OCI-LY3 (cell line): ENCODE data around the gene CCNJL.
"Not testable (repeated sequence)": the region's sequence is repeated elsewhere in the genome, so short reads cannot be mapped to it uniquely, and the experiment has no call there.

Source experiments
- H2AFZ ChIP-seq: fragments of 200-600, 300-600 bp; shearing (Covaris generic); 2 replicates; pipeline ENCODE4 v1.6.0; 2014; ENCODE audit warnings: antibody characterized with exemption, low read depth, low read length
- H3K27ac ChIP-seq: fragments of 200-600, 300-600 bp; sonication (generic); 2 replicates; pipeline ENCODE4 v1.5.1; 2014; ENCODE audit warnings: mild to moderate bottlenecking, low read length, moderate library complexity, mixed read lengths
- H3K27me3 ChIP-seq: fragments of 200-600, 300-600 bp; sonication (generic); 2 replicates; pipeline ENCODE4 v1.6.1; 2014; ENCODE audit warnings: low read depth, low read length, mixed read lengths
- H3K36me3 ChIP-seq: fragments of 200-600, 300-600 bp; sonication (generic); replicated peaks from 2 replicates; pipeline ENCODE3; 2014; ENCODE audit warnings: low read depth, low read length, mixed read lengths
- H3K4me1 ChIP-seq: fragments of 300-600, 200-600 bp; sonication (generic); 2 replicates; pipeline ENCODE4 v1.6.1; 2014; ENCODE audit warnings: low read length, mixed read lengths
- H3K4me2 ChIP-seq: fragments of 200-600, 300-600 bp; sonication (generic); 2 replicates; pipeline ENCODE4 v1.6.1; 2014; ENCODE audit warnings: low read length, mixed read lengths
- H3K4me3 ChIP-seq: fragments of 300-600, 200-600 bp; sonication (generic); 2 replicates; pipeline ENCODE4 v1.5.1; 2014; ENCODE audit warnings: antibody characterized with exemption, mild to moderate bottlenecking, low read length, moderate library complexity
- H3K79me2 ChIP-seq: fragments of 300-600, 200-600 bp; shearing (Covaris generic); 2 replicates; pipeline ENCODE4 v1.6.1; 2014; ENCODE audit warnings: mild to moderate bottlenecking, low read length, mixed read lengths
- H3K9ac ChIP-seq: fragments of 300-600, 200-600 bp; shearing (Covaris generic); 2 replicates; pipeline ENCODE4 v1.6.0; 2014; ENCODE audit warnings: mild to moderate bottlenecking, low read length, moderate library complexity
- H3K9me3 ChIP-seq: fragments of 200-600, 300-600 bp; shearing (Covaris generic); 2 replicates; pipeline ENCODE4 v1.6.1; 2014; ENCODE audit warnings: low read length, mixed read lengths; ENCODE audit not compliant: insufficient read depth
- H4K20me1 ChIP-seq: fragments of 200-600, 300-600 bp; sonication (generic); 2 replicates; pipeline ENCODE4 v1.6.1; 2016; ENCODE audit warnings: low read length, mixed read lengths; ENCODE audit not compliant: insufficient read depth
- EZH2phosphoT487 ChIP-seq: fragments of 200-600 bp; shearing (Covaris generic); IDR thresholded peaks from 2 replicates; pipeline ENCODE4 v1.6.1; 2018; ENCODE audit warnings: antibody characterized with exemption, mixed run types, low read depth
- TF ChIP-seq, protein P1 (sequence below): fragments of 200-600, 300-600 bp; sonication (generic); IDR thresholded peaks from 2 replicates; pipeline ENCODE4 v1.5.1; 2014; ENCODE audit warnings: antibody characterized with exemption, low read length, low read depth

CCNJL gene

DNA sequence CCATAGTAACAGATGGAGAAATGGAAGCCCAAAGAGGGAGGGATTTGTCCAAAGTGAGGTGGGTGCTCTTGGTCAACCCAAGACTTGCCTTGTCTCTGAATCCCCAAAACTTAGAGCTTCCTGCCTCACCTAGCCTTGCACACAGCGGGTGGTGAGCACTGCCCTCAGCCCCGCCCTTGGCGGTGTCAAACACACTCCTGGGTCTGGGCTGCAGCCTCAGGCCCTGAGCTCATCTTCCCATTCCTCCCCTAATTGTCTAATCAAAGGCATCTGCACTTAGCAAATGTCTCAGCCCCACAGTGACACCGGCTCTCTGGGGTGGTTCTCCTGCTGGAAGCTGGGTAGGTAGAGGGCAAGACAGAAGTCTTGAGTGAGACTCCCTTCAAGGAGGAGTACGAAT is 62.1 kb downstream of the CCNJL start:
- no peak overlapping the region for H3K4me2 ChIP-seq
- TF ChIP-seq, protein P1, sequence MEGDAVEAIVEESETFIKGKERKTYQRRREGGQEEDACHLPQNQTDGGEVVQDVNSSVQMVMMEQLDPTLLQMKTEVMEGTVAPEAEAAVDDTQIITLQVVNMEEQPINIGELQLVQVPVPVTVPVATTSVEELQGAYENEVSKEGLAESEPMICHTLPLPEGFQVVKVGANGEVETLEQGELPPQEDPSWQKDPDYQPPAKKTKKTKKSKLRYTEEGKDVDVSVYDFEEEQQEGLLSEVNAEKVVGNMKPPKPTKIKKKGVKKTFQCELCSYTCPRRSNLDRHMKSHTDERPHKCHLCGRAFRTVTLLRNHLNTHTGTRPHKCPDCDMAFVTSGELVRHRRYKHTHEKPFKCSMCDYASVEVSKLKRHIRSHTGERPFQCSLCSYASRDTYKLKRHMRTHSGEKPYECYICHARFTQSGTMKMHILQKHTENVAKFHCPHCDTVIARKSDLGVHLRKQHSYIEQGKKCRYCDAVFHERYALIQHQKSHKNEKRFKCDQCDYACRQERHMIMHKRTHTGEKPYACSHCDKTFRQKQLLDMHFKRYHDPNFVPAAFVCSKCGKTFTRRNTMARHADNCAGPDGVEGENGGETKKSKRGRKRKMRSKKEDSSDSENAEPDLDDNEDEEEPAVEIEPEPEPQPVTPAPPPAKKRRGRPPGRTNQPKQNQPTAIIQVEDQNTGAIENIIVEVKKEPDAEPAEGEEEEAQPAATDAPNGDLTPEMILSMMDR = no peak
- TF ChIP-seq EZH2phosphoT487 = no peak
- H4K20me1 ChIP-seq = no peaks in the 10 kb centered on the region
- H3K4me1 ChIP-seq = peaks cover 30% of the 10 kb centered on the region
- H3K36me3 ChIP-seq = no peaks in the 10 kb centered on the region
- H3K27ac ChIP-seq = no peak overlapping the region
- H3K9ac ChIP-seq = no peak overlapping the region
- no peaks in the 10 kb centered on the region for H3K9me3 ChIP-seq
- no peaks in the 10 kb centered on the region for H3K27me3 ChIP-seq
- H3K79me2 ChIP-seq = no peaks in the 10 kb centered on the region
- H3K4me3 ChIP-seq = no peak overlapping the region
- no peak overlapping the region for H2AFZ ChIP-seq

GRCh38 chr5:160249570-160249969 is 62.8 kb downstream of the CCNJL start:
- H3K4me1 ChIP-seq = peaks cover 36% of the 10 kb centered on the region
- not testable (repeated sequence) for H3K27me3 ChIP-seq, H3K4me2 ChIP-seq, H2AFZ ChIP-seq, H4K20me1 ChIP-seq, H3K4me3 ChIP-seq, H3K9ac ChIP-seq, H3K79me2 ChIP-seq, H3K9me3 ChIP-seq, H3K27ac ChIP-seq, H3K36me3 ChIP-seq

DNA sequence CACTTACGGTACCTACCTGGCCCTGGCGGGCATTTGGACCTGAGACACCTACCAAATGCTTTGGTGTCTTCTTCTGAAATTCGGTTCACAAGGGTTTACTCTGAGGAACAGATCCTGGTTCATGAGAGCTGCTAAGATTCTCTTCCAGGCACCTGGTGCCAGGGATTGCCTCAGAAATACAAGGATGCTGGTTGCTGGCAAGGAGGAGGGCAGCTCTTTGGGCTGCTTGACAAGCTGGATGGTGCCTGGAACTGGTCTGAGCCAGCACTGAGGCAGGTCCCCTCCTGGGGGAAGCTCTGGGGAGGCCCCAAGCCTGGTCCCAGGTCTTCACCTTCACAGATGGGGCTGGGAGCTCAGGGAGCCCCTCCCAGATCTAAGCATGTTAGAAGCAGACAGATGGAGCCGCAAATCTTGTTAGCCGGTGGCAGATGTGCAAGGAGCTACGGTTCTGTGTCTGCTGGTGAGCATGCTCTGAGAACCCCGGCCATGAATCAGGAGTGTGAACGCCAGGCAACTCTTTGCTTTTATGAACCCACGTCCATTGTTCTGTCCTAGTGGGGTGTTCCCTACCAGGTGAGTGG is 66.8 kb downstream of the CCNJL start:
- no peaks in the 10 kb centered on the region for H3K36me3 ChIP-seq
- peak overlapping the region; percentile 13; the same call in 1 of the 2 replicates for H3K27ac ChIP-seq

DNA sequence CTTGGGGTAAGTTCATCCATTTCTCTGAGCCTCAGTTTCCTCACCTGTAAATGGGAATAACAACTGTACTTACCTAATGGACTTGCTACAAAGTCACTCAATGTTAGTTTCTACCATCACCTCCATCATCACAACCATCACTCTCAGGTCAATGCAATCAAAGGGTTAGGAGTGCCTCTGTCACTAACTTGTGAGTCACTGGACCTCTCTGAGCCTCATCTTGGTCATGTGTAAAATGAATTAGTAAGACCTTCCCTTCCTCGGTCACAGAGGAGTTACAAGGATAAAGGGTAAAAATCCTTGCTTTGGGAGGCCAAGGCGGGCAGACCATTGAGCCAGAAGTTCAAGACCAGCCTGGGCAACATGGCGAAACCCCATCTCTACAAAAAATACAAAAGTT is 70.2 kb downstream of the CCNJL start:
- no peak overlapping the region for H2AFZ ChIP-seq
- H3K27ac ChIP-seq = no peak overlapping the region
- H3K79me2 ChIP-seq = no peaks in the 10 kb centered on the region
- no peaks in the 10 kb centered on the region for H4K20me1 ChIP-seq
- no peak overlapping the region for H3K4me3 ChIP-seq
- H3K9me3 ChIP-seq = no peaks in the 10 kb centered on the region
- TF ChIP-seq, protein P1 = no peak
- no peaks in the 10 kb centered on the region for H3K27me3 ChIP-seq
- H3K4me1 ChIP-seq = peaks cover 38% of the 10 kb centered on the region
- H3K9ac ChIP-seq = no peak overlapping the region
- H3K4me2 ChIP-seq = no peak overlapping the region
- H3K36me3 ChIP-seq = no peaks in the 10 kb centered on the region

More for the DNA sequence above, 66.8 kb downstream of the CCNJL start:
- no peaks in the 10 kb centered on the region for H4K20me1 ChIP-seq
- peak overlapping the region; percentile 50 for H3K4me2 ChIP-seq
- H3K79me2 ChIP-seq = no peaks in the 10 kb centered on the region
- TF ChIP-seq, protein P1 = no peak
- no peak for TF ChIP-seq EZH2phosphoT487
- peak overlapping the region; percentile 21; the same call in 1 of the 2 replicates for H3K4me3 ChIP-seq
- no peaks in the 10 kb centered on the region for H3K9me3 ChIP-seq
- peak overlapping the region; percentile 8; the same call in 1 of the 2 replicates for H3K9ac ChIP-seq
- no peaks in the 10 kb centered on the region for H3K27me3 ChIP-seq
- H2AFZ ChIP-seq = no peak overlapping the region; the same call in 1 of the 2 replicates
- peaks cover 48% of the 10 kb centered on the region for H3K4me1 ChIP-seq

- Histone ChIP-seq H3K27ac (no peak overlapping the region), H3K36me3 (no peaks in the 10 kb centered on the region), H4K20me1 (no peaks in the 10 kb centered on the region), H2AFZ (no peak overlapping the region), H3K4me2 (no peak overlapping the region), H3K4me3 (no peak overlapping the region), H3K27me3 (no peaks in the 10 kb centered on the region), H3K4me1 (peaks cover 22% of the 10 kb centered on the region), H3K79me2 (no peaks in the 10 kb centered on the region), H3K9ac (no peak overlapping the region), H3K9me3 (no peaks in the 10 kb centered on the region)
- no peak for TF ChIP-seq EZH2phosphoT487
- TF ChIP-seq, protein P1 = no peak
Observed at GRCh38 chr5:160240350-160240749, 72.0 kb downstream of the CCNJL start.
